ENCODE measurements around the gene ZYG11A. TPM values are rescaled to one million over a fixed set of nuclear protein-coding genes. Genes with fewer than 3 reads are reported as not detected.

ZYG11A gene
- total and polyA plus RNA-seq, 2 of the 13 experiments (the other 11 are each of a cell fraction or from before 2014, with no cell fraction given): not detected

GRCh38 chr1:52925571-52926005, 83.0 kb downstream of the ZYG11A start (continued):
- TF ChIP-seq NR2F1 (CRISPR knock-in tag; IDR thresholded peaks at IDR 0.05) (peak in 1 of 2 experiments; percentile 12; a peak in 1 of 4 replicates), ZNF282 (IDR thresholded peaks at IDR 0.05; ENCODE audit: partially characterized antibody) (no peak), IKZF5 (CRISPR knock-in tag; IDR thresholded peaks at IDR 0.05) (peak; percentile 17; the same call in 1 of the 2 replicates), PHF5A (CRISPR knock-in tag; IDR thresholded peaks at IDR 0.05; ENCODE audit: low read depth, unreplicated experiment) (no peak), ZNF547 (CRISPR knock-in tag; IDR thresholded peaks at IDR 0.05) (no peak), ZBTB26 (CRISPR knock-in tag; IDR thresholded peaks at IDR 0.05; ENCODE audit: borderline replicate concordance) (no peak), ZFP1 (CRISPR knock-in tag; IDR thresholded peaks at IDR 0.05) (no peak), ZNF24 (IDR thresholded peaks at IDR 0.05) (no peak), SRSF9 (IDR thresholded peaks at IDR 0.05; ENCODE audit: borderline replicate concordance, insufficient read depth, low read depth, low read length, poor library complexity, severe bottlenecking) (no peak), SATB2 (CRISPR knock-in tag; IDR thresholded peaks at IDR 0.05) (0 out of 2 replicates have a peak, but pooled peaks have one; percentile 82), TRIM24 (CRISPR knock-in tag; IDR thresholded peaks at IDR 0.05) (no peak), NFYC (CRISPR knock-in tag; IDR thresholded peaks at IDR 0.05) (peak; percentile 60; the same call in 1 of the 2 replicates), ZNF205 (CRISPR knock-in tag; IDR thresholded peaks at IDR 0.05) (no peak), ZNF260 (CRISPR knock-in tag; IDR thresholded peaks at IDR 0.05; ENCODE audit: borderline replicate concordance, low read depth) (no peak), SIX1 (CRISPR knock-in tag; IDR thresholded peaks at IDR 0.05; ENCODE audit: borderline replicate concordance) (0 out of 2 replicates have a peak, but pooled peaks have one; percentile 15), FOXJ3 (CRISPR knock-in tag; IDR thresholded peaks at IDR 0.05; ENCODE audit: borderline replicate concordance) (peak; percentile 44; the same call in 1 of the 2 replicates), ZFP90 (CRISPR knock-in tag; IDR thresholded peaks at IDR 0.05; ENCODE audit: borderline replicate concordance) (0 out of 2 replicates have a peak, but pooled peaks have one; percentile 70), GFI1 (CRISPR knock-in tag; IDR thresholded peaks at IDR 0.05; ENCODE audit: borderline replicate concordance) (peak; percentile 90), ZNF232 (CRISPR knock-in tag; IDR thresholded peaks at IDR 0.05; ENCODE audit: borderline replicate concordance) (no peak), ZFP36L1 (CRISPR knock-in tag; IDR thresholded peaks at IDR 0.05) (peak; percentile 55; the same call in 1 of the 2 replicates), ZNF124 (CRISPR knock-in tag; IDR thresholded peaks at IDR 0.05) (no peak), CREBL2 (CRISPR knock-in tag; IDR thresholded peaks at IDR 0.05; ENCODE audit: borderline replicate concordance) (no peak), ZC3H13 (CRISPR knock-in tag; IDR thresholded peaks at IDR 0.05) (no peak), ZNF432 (CRISPR knock-in tag; IDR thresholded peaks at IDR 0.05; ENCODE audit: borderline replicate concordance) (no peak), NRL (CRISPR knock-in tag; IDR thresholded peaks at IDR 0.05; ENCODE audit: borderline replicate concordance) (no peak), ZNF512 (CRISPR knock-in tag; IDR thresholded peaks at IDR 0.05) (no peak), ZIK1 (CRISPR knock-in tag; IDR thresholded peaks at IDR 0.05; ENCODE audit: borderline replicate concordance, low read depth) (no peak), ZNF510 (CRISPR knock-in tag; IDR thresholded peaks at IDR 0.05; ENCODE audit: low read depth) (no peak)

Measured in HepG2 (cell line).